Breast epithelium (tissue), 3 donors: ENCODE measurements around the gene ZFYVE9.

Experiments
- CTCF ChIP-seq, 3 donors: fragments of 450-650 bp; IDR thresholded peaks; one replicate each; pipeline ENCODE4 v1.5.1; 2016 to 2017; ENCODE audit warnings: antibody characterized with exemption in 3 of 3, mild to moderate bottlenecking in 3 of 3, moderate library complexity in 3 of 3
- POLR2A ChIP-seq: fragments of 450-650 bp; IDR thresholded peaks from one replicate; pipeline ENCODE4 v1.6.1; 2016; ENCODE audit warnings: antibody characterized with exemption, mild to moderate bottlenecking, moderate library complexity
- POLR2AphosphoS5 ChIP-seq, 3 donors: sonication (generic); formaldehyde crosslinking; IDR thresholded peaks; one replicate each; pipeline ENCODE4 v1.6.1; 2017; ENCODE audit warnings: antibody characterized with exemption in 3 of 3

- TF ChIP-seq POLR2A: no peak
- no peak for TF ChIP-seq CTCF (IDR thresholded peaks at IDR 0.05)
- no peak for TF ChIP-seq POLR2AphosphoS5 (IDR thresholded peaks at IDR 0.05)
Observed at GRCh38 chr1:52180176-52180575, 38.3 kb downstream of the ZFYVE9 start.
